GM18520 (cell line): ENCODE results near the gene CIC.

Source experiments
- ATAC-seq: cut with Tn5 transposase; IDR thresholded peaks from one replicate; pipeline ENCODE4 v1.9.1; 2021; ENCODE audit not compliant: unreplicated experiment

The CIC gene

GRCh38 chr19:42287017-42287826 is 18.2 kb downstream of the CIC start:
- no peak for ATAC-seq

GRCh38 chr19:42287827-42288107 is 18.7 kb downstream of the CIC start:
- ATAC-seq, result no peak

GRCh38 chr19:42288387-42288786 is 19.3 kb downstream of the CIC start:
- no peak for ATAC-seq

GRCh38 chr19:42288881-42289555 is 20.0 kb downstream of the CIC start:
- no peak for ATAC-seq

GRCh38 chr19:42289556-42290041 is 20.5 kb downstream of the CIC start:
- ATAC-seq, result no peak

GRCh38 chr19:42290136-42290522 is 21.1 kb downstream of the CIC start:
- no peak for ATAC-seq

GRCh38 chr19:42290523-42291434 is 21.7 kb downstream of the CIC start:
- ATAC-seq, result no peak

- no peak for ATAC-seq
These were observed 22.4 kb downstream of the CIC start for GRCh38 chr19:42291435-42291810.

GRCh38 chr19:42292042-42292960 is 23.2 kb downstream of the CIC start:
- no peak for ATAC-seq

GRCh38 chr19:42292963-42293362 is 23.9 kb downstream of the CIC start:
- no peak for ATAC-seq

GRCh38 chr19:42293540-42293939 is 24.5 kb downstream of the CIC start:
- ATAC-seq, result no peak

- ATAC-seq, result no peak
These were observed 24.9 kb downstream of the CIC start for GRCh38 chr19:42293948-42294347.

- no peak for ATAC-seq
These were observed 25.6 kb downstream of the CIC start for GRCh38 chr19:42294471-42295137.

- ATAC-seq, result no peak
These were observed 26.3 kb downstream of the CIC start for GRCh38 chr19:42295342-42295741.

- ATAC-seq, result no peak
These were observed 26.9 kb downstream of the CIC start for GRCh38 chr19:42295831-42296525.

GRCh38 chr19:42297039-42297438 is 28.0 kb downstream of the CIC start:
- no peak for ATAC-seq

GRCh38 chr19:42301646-42302203 is 32.7 kb downstream of the CIC start, which contains the start of gene PRR19:
Gene PRR19 (plus strand): TSS chr19:42302132. CDS start chr19:42309585, 7,453 bp downstream.
- no peak for ATAC-seq

GRCh38 chr19:42303101-42303464 is 34.0 kb downstream of the CIC start:
- ATAC-seq, result no peak

- no peak for ATAC-seq
These were observed 34.8 kb downstream of the CIC start for GRCh38 chr19:42303876-42304275.
